Thymus (tissue), 11 donors: ENCODE results near the gene SYCN. TPM values are rescaled to one million over a fixed set of nuclear protein-coding genes. Genes with fewer than 3 reads are reported as not detected.

Experiments used
- DNase-seq, 9 donors: peaks; one replicate each; pipeline ENCODE4 v3.0.0-alpha.2; 2013; ENCODE audit warnings: low spot score in 9 of 9, low read depth in 6 of 9, missing footprints in 1 of 9
- H3K27ac ChIP-seq, 2 donors: one replicate each; pipeline ENCODE4 v1.5.1; 2013; ENCODE audit warnings: control low read depth in 1 of 2, low read depth in 1 of 2, low read length in 1 of 2, mild to moderate bottlenecking in 1 of 2, moderate library complexity in 1 of 2
- H3K27me3 ChIP-seq, 2 donors: one replicate each; pipeline ENCODE4 v1.5.1; 2013; ENCODE audit warnings: low read length in 1 of 2; ENCODE audit not compliant: control insufficient read depth in 2 of 2, insufficient read depth in 1 of 2
- H3K36me3 ChIP-seq, 2 donors: one replicate each; pipeline ENCODE4 v1.5.1; 2013; ENCODE audit warnings: low read length in 1 of 2, mild to moderate bottlenecking in 1 of 2, moderate library complexity in 1 of 2; ENCODE audit not compliant: control insufficient read depth in 2 of 2, insufficient read depth in 2 of 2
- H3K4me1 ChIP-seq, 2 donors: one replicate each; pipeline ENCODE4 v1.5.1; 2013; ENCODE audit warnings: low read length in 2 of 2; ENCODE audit not compliant: control insufficient read depth in 2 of 2, insufficient read depth in 2 of 2
- H3K4me3 ChIP-seq, 2 donors: one replicate each; pipeline ENCODE4 v1.5.1; 2013; ENCODE audit warnings: low read length in 2 of 2, control low read depth in 1 of 2, mild to moderate bottlenecking in 1 of 2
- H3K9me3 ChIP-seq, 2 donors: one replicate each; pipeline ENCODE4 v1.5.1; 2013; ENCODE audit warnings: low read length in 1 of 2, mild to moderate bottlenecking in 1 of 2; ENCODE audit not compliant: control insufficient read depth in 2 of 2, insufficient read depth in 1 of 2
- WGBS: extraction: QIAGEN DNeasy Blood & Tissue Kit; methylation state at CpG from one replicate; pipeline ENCODE4 v1.1.7; 2013; 5-methylcytosine and 5-hydroxymethylcytosine counted together
- polyA plus RNA-seq: library from polyadenylated mRNA; stranded (reverse); fragments of 200-250 nt; gene quantifications from one replicate; pipeline ENCODE4 v1.2.3, GENCODE V29; 2013
- total RNA-seq: library from RNA; stranded (reverse); fragments of 120-200 nt; gene quantifications from one replicate; pipeline ENCODE4 v1.2.4, GENCODE V29; 2013
- donor health status: healthy.

Gene SYCN
- total and polyA plus RNA-seq, 2 donors: not detected

GRCh38 chr19:39165857-39166256 is 38.2 kb downstream of the SYCN start:
- DNase-seq: no peak
- no peak overlapping the region for H3K4me3 ChIP-seq
- H3K36me3 ChIP-seq: peaks cover 7 to 19% of the 10 kb centered on the region in 2 donors
- H3K27ac ChIP-seq: no peak overlapping the region
- WGBS: 97% methylated on average over 7 of the region's 7 CpGs
- H3K4me1 ChIP-seq: peaks cover 0 to 3% of the 10 kb centered on the region in 2 donors
- no peaks in the 10 kb centered on the region for H3K27me3 ChIP-seq
- H3K9me3 ChIP-seq: no peaks in the 10 kb centered on the region

- H3K27ac ChIP-seq: no peak overlapping the region
- no peaks in the 10 kb centered on the region for H3K9me3 ChIP-seq
- no peak for DNase-seq
- H3K4me3 ChIP-seq: no peak overlapping the region
- no peaks in the 10 kb centered on the region for H3K27me3 ChIP-seq
- WGBS: 97% methylated on average over 6 of the region's 6 CpGs
- H3K36me3 ChIP-seq: peaks cover 0 to 7% of the 10 kb centered on the region in 2 donors
- H3K4me1 ChIP-seq: peaks cover 0 to 3% of the 10 kb centered on the region in 2 donors
Observed at GRCh38 chr19:39164289-39164688, 39.8 kb downstream of the SYCN start.

GRCh38 chr19:39163621-39164020 is 40.4 kb downstream of the SYCN start:
- H3K9me3 ChIP-seq: no peaks in the 10 kb centered on the region
- H3K27me3 ChIP-seq: no peaks in the 10 kb centered on the region
- 90% methylated on average over 9 of the region's 9 CpGs for WGBS
- H3K4me1 ChIP-seq: peaks cover 0 to 3% of the 10 kb centered on the region in 2 donors
- H3K36me3 ChIP-seq: peaks cover 0 to 4% of the 10 kb centered on the region in 2 donors
- DNase-seq: no peak
- no peak overlapping the region for H3K4me3 ChIP-seq
- H3K27ac ChIP-seq: no peak overlapping the region

- no peak overlapping the region for H3K27ac ChIP-seq
- H3K4me1 ChIP-seq: peaks cover 0 to 3% of the 10 kb centered on the region in 2 donors
- WGBS: 96% methylated on average over 15 of the region's 15 CpGs
- no peak for DNase-seq
- no peaks in the 10 kb centered on the region for H3K27me3 ChIP-seq
- no peaks in the 10 kb centered on the region for H3K9me3 ChIP-seq
- peaks cover 0 to 6% of the 10 kb centered on the region in 2 donors for H3K36me3 ChIP-seq
- H3K4me3 ChIP-seq: no peak overlapping the region
Observed at GRCh38 chr19:39162441-39163043, 41.5 kb downstream of the SYCN start.

- H3K4me3 ChIP-seq: no peak overlapping the region
- no peaks in the 10 kb centered on the region for H3K27me3 ChIP-seq
- H3K27ac ChIP-seq: no peak overlapping the region
- no peak for DNase-seq
- peaks cover 0 to 6% of the 10 kb centered on the region in 2 donors for H3K36me3 ChIP-seq
- H3K9me3 ChIP-seq: no peaks in the 10 kb centered on the region
- 95% methylated on average over 21 of the region's 21 CpGs for WGBS
- H3K4me1 ChIP-seq: peaks cover 0 to 4% of the 10 kb centered on the region in 2 donors
Observed at GRCh38 chr19:39160889-39161672, 43.0 kb downstream of the SYCN start.

GRCh38 chr19:39160523-39160861 is 43.6 kb downstream of the SYCN start:
- WGBS: 85% methylated on average over 8 of the region's 8 CpGs
- no peak for DNase-seq
- no peak overlapping the region for H3K4me3 ChIP-seq
- no peaks in the 10 kb centered on the region for H3K9me3 ChIP-seq
- no peak overlapping the region for H3K27ac ChIP-seq
- H3K4me1 ChIP-seq: peaks cover 0 to 8% of the 10 kb centered on the region in 2 donors
- peaks cover 0 to 6% of the 10 kb centered on the region in 2 donors for H3K36me3 ChIP-seq
- no peaks in the 10 kb centered on the region for H3K27me3 ChIP-seq

- Histone ChIP-seq H3K4me3 (no peak overlapping the region), H3K36me3 (peaks cover 0 to 6% of the 10 kb centered on the region in 2 donors), H3K27me3 (no peaks in the 10 kb centered on the region), H3K4me1 (peaks cover 0 to 20% of the 10 kb centered on the region in 2 donors), H3K9me3 (no peaks in the 10 kb centered on the region), H3K27ac (no peak overlapping the region)
- WGBS: 98% methylated on average over 12 of the region's 12 CpGs
- DNase-seq: no peak
Observed at GRCh38 chr19:39158646-39159260, 45.3 kb downstream of the SYCN start.

- Histone ChIP-seq H3K9me3 (no peaks in the 10 kb centered on the region), H3K4me1 (peaks cover 0 to 20% of the 10 kb centered on the region in 2 donors), H3K27me3 (no peaks in the 10 kb centered on the region), H3K36me3 (peaks cover 0 to 6% of the 10 kb centered on the region in 2 donors), H3K4me3 (no peak overlapping the region), H3K27ac (no peak overlapping the region)
- 96% methylated on average over 15 of the region's 15 CpGs for WGBS
- no peak for DNase-seq
Observed at GRCh38 chr19:39157997-39158389, 46.1 kb downstream of the SYCN start.
